ENCODE results near the gene KIF6. TPM values are rescaled to one million over a fixed set of nuclear protein-coding genes. Genes with fewer than 3 reads are reported as not detected.

The KIF6 gene
- polyA plus RNA-seq, 2 of the 4 experiments (the other 2 are of a cell fraction): 0.05 to 0.39 TPM

DNA sequence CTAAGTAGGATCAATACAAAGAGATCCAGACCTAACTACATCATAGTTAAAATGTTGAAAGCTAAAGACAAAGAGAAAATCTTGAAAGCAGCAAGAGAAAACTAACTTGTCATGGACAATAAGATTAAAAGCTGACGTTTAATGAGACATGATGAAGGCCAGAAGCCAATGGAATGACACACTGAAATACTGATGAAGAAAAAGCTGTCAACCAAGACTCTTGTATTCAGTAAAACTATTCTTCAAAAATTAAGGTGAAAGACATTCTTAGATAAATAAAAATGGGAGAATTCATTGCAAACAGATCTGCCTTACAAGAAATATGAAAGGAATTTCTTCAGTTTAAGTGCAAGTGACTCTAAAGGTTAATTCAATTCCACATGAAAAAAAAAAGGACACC, 256.8 kb downstream of the KIF6 start:
- Histone ChIP-seq H3K27ac (no peak overlapping the region), H3K4me1 (no peaks in the 10 kb centered on the region), H3K4me3 (no peak overlapping the region), H3K9me3 (no peaks in the 10 kb centered on the region), H3K4me2 (no peak overlapping the region)
- ChIA-PET CTCF (interaction anchor here (0.6 kb wide), 1 partner anchor 607 kb away, joined by 3 read pairs; no protein-coding TSS in a partner anchor), POLR2A (no interaction called here)
- ATAC-seq (no peak), DNase-seq (ENCODE audit: low read depth in 1 of 2, low spot score in 1 of 2) (no peak), FAIRE-seq (no peak)
- 0% methylated on average over 1 of the region's 1 CpG for WGBS (ENCODE audit: missing lambda C conversion rate)
- no peak for TF ChIP-seq RARB (CRISPR knock-in tag; IDR thresholded peaks at IDR 0.05)
- no peak for TF ChIP-seq USF2 (IDR thresholded peaks at IDR 0.05)
- TF ChIP-seq, protein P1, sequence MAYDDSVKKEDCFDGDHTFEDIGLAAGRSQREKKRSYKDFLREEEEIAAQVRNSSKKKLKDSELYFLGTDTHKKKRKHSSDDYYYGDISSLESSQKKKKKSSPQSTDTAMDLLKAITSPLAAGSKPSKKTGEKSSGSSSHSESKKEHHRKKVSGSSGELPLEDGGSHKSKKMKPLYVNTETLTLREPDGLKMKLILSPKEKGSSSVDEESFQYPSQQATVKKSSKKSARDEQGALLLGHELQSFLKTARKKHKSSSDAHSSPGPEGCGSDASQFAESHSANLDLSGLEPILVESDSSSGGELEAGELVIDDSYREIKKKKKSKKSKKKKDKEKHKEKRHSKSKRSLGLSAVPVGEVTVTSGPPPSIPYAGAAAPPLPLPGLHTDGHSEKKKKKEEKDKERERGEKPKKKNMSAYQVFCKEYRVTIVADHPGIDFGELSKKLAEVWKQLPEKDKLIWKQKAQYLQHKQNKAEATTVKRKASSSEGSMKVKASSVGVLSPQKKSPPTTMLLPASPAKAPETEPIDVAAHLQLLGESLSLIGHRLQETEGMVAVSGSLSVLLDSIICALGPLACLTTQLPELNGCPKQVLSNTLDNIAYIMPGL (CRISPR knock-in tag; IDR thresholded peaks at IDR 0.05; ENCODE audit: borderline replicate concordance): no peak
- TF ChIP-seq HOXA7 (CRISPR knock-in tag; IDR thresholded peaks at IDR 0.05): no peak
- TF ChIP-seq CEBPB (IDR thresholded peaks at IDR 0.05): no peak
- no peak for TF ChIP-seq CBX2 (IDR thresholded peaks at IDR 0.05; ENCODE audit: borderline replicate concordance, low read depth)
- no peak for TF ChIP-seq MYC (IDR thresholded peaks at IDR 0.05; ENCODE audit: borderline replicate concordance, low read length)
- TF ChIP-seq HOXB5 (CRISPR knock-in tag; IDR thresholded peaks at IDR 0.05): no peak
- TF ChIP-seq GATA3 (IDR thresholded peaks at IDR 0.05; ENCODE audit: borderline replicate concordance): no peak
- no peak for TF ChIP-seq HOXB13 (CRISPR knock-in tag; IDR thresholded peaks at IDR 0.05; ENCODE audit: low read depth)
- no peak for TF ChIP-seq EHF (CRISPR knock-in tag; IDR thresholded peaks at IDR 0.05)
- TF ChIP-seq EHMT2 (IDR thresholded peaks at IDR 0.05; ENCODE audit: low read depth): no peak
- no peak for TF ChIP-seq MAFK (IDR thresholded peaks at IDR 0.05; ENCODE audit: partially characterized antibody)
- TF ChIP-seq NR3C1 (IDR thresholded peaks at IDR 0.05): no peak
- TF ChIP-seq NFE2L2 (conservative IDR thresholded peaks at IDR 0.05; ENCODE audit: low read length): no peak
- TF ChIP-seq NPAS2 (CRISPR knock-in tag; IDR thresholded peaks at IDR 0.05; ENCODE audit: borderline replicate concordance): no peak
- no peak for TF ChIP-seq POLR2AphosphoS2 (conservative IDR thresholded peaks at IDR 0.05; ENCODE audit: low read length)
- no peak for TF ChIP-seq BHLHE40 (IDR thresholded peaks at IDR 0.05; ENCODE audit: low read depth, low read length)
- TF ChIP-seq CTCF (IDR thresholded peaks at IDR 0.05): no peak
- TF ChIP-seq ZFP36 (IDR thresholded peaks at IDR 0.05; ENCODE audit: borderline replicate concordance, partially characterized antibody): no peak

DNA sequence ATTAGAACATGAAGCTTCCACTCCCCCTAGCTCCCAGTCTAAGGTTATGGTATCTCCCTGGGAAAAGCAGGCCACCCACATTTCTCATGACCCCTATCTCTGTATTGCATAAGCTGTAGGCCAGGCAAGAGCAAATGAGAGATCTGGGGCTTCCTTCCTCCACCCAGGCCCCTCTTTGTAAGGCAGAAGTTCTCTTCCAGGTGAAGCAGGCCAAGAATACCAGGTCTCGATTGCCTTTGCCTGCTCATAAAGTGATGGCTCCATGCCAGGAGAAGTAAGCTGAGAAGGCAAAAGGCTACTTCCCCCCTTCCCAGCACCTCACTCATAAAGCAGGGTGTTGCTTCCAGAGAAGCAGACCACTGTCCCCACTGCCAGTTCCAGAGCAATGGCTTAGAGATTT, 258.6 kb downstream of the KIF6 start:
- no peak for FAIRE-seq
- Histone ChIP-seq H3K27ac (no peak overlapping the region), H3K4me1 (no peaks in the 10 kb centered on the region), H3K9me3 (no peaks in the 10 kb centered on the region), H3K4me3 (no peak overlapping the region), H3K4me2 (no peak overlapping the region)
- no peak for TF ChIP-seq MAFK (IDR thresholded peaks at IDR 0.05; ENCODE audit: partially characterized antibody)
- no peak for TF ChIP-seq RFX5 (IDR thresholded peaks at IDR 0.05)
- no peak for TF ChIP-seq CBX2 (IDR thresholded peaks at IDR 0.05; ENCODE audit: borderline replicate concordance, low read depth)
- TF ChIP-seq KDM5A (IDR thresholded peaks at IDR 0.05): no peak
- TF ChIP-seq FOSB (CRISPR knock-in tag; IDR thresholded peaks at IDR 0.05): no peak
- TF ChIP-seq E2F6 (IDR thresholded peaks at IDR 0.05; ENCODE audit: borderline replicate concordance, low read depth): no peak
- TF ChIP-seq TFCP2L1 (CRISPR knock-in tag; IDR thresholded peaks at IDR 0.05): no peak
- TF ChIP-seq BCL3 (IDR thresholded peaks at IDR 0.05): no peak
- no peak for TF ChIP-seq CTCF (IDR thresholded peaks at IDR 0.05)
- no peak for TF ChIP-seq KDM1A (IDR thresholded peaks at IDR 0.05; ENCODE audit: low read depth)
- TF ChIP-seq CEBPB (IDR thresholded peaks at IDR 0.05): no peak
- TF ChIP-seq, protein P2, sequence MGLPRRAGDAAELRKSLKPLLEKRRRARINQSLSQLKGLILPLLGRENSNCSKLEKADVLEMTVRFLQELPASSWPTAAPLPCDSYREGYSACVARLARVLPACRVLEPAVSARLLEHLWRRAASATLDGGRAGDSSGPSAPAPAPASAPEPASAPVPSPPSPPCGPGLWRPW (IDR thresholded peaks at IDR 0.05): no peak
- TF ChIP-seq MYC (IDR thresholded peaks at IDR 0.05; ENCODE audit: borderline replicate concordance, low read length): no peak
- no CpG with 5 or more reads among the region's 1 CpG for WGBS (ENCODE audit: missing lambda C conversion rate)
- ChIA-PET CTCF (no interaction called here), POLR2A (no interaction called here)
- DNase-seq (ENCODE audit: low read depth in 1 of 2, low spot score in 1 of 2): no peak
- ATAC-seq: no peak

Measured in A549 (cell line).